ENCODE data around the gene NIPSNAP3A.

The NIPSNAP3A gene

GRCh38 chr9:104746798-104747197, 685 bp upstream of the NIPSNAP3A start:
- H3K4me1 ChIP-seq, result no peaks in the 10 kb centered on the region
- H3K79me2 ChIP-seq, result no peaks in the 10 kb centered on the region
- H3K9me3 ChIP-seq (ENCODE audit: control insufficient read depth, low read length), result no peaks in the 10 kb centered on the region
- peak overlapping the region; percentile 94 for H2AFZ ChIP-seq
- no peak overlapping the region for H3K9ac ChIP-seq
- H3K4me2 ChIP-seq (ENCODE audit: low read length), result peak overlapping the region; percentile 90
- peak overlapping the region; percentile 86 for H3K27ac ChIP-seq
- no peaks in the 10 kb centered on the region for H3K36me3 ChIP-seq (ENCODE audit: control insufficient read depth, insufficient read depth, low read length)
- TF ChIP-seq CTCF (IDR thresholded peaks at IDR 0.05), result no peak
- H3K4me3 ChIP-seq (ENCODE audit: low read depth, low read length), result peak overlapping the region; percentile 95
- H3K27me3 ChIP-seq (ENCODE audit: control insufficient read depth, insufficient read depth, low read length), result no peaks in the 10 kb centered on the region

DNA sequence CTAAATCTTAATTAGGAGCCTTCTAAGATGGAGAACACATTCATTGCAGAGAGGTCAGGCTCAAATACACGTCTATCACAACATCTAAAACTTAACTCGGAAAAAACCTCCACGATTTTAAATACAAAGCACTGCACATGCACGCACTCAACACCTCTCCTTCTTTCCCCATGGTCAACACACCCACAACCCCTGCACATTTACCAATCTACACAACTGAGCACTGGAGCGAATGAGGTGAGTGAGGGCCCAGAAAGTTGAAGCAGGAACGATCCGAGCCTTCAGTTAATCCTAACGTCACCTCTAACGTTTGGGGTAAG, 278 bp upstream of the NIPSNAP3A start:
- no peak for TF ChIP-seq CTCF (IDR thresholded peaks at IDR 0.05)
- Histone ChIP-seq H3K9me3 (ENCODE audit: control insufficient read depth, low read length) (no peaks in the 10 kb centered on the region), H3K4me2 (ENCODE audit: low read length) (peak overlapping the region; percentile 90), H3K79me2 (no peaks in the 10 kb centered on the region), H3K27me3 (ENCODE audit: control insufficient read depth, insufficient read depth, low read length) (no peaks in the 10 kb centered on the region), H3K36me3 (ENCODE audit: control insufficient read depth, insufficient read depth, low read length) (no peaks in the 10 kb centered on the region), H3K4me1 (no peaks in the 10 kb centered on the region), H3K27ac (peak overlapping the region; percentile 86), H3K4me3 (ENCODE audit: low read depth, low read length) (peak overlapping the region; percentile 95), H2AFZ (peak overlapping the region; percentile 94), H3K9ac (peak overlapping the region; percentile 37)

GRCh38 chr9:104748359-104749031, 1.0 kb downstream of the NIPSNAP3A start:
- H3K9me3 ChIP-seq (ENCODE audit: control insufficient read depth, low read length), result no peaks in the 10 kb centered on the region
- H3K4me2 ChIP-seq (ENCODE audit: low read length), result peak overlapping the region; percentile 90
- peak overlapping the region; percentile 86 for H3K27ac ChIP-seq
- no peak for TF ChIP-seq CTCF (IDR thresholded peaks at IDR 0.05)
- H3K27me3 ChIP-seq (ENCODE audit: control insufficient read depth, insufficient read depth, low read length), result no peaks in the 10 kb centered on the region
- H3K4me3 ChIP-seq (ENCODE audit: low read depth, low read length), result peak overlapping the region; percentile 95
- H3K9ac ChIP-seq, result peak overlapping the region; percentile 37
- no peaks in the 10 kb centered on the region for H3K79me2 ChIP-seq
- H3K36me3 ChIP-seq (ENCODE audit: control insufficient read depth, insufficient read depth, low read length), result no peaks in the 10 kb centered on the region
- H3K4me1 ChIP-seq, result no peaks in the 10 kb centered on the region
- H2AFZ ChIP-seq, result peak overlapping the region; percentile 94

DNA sequence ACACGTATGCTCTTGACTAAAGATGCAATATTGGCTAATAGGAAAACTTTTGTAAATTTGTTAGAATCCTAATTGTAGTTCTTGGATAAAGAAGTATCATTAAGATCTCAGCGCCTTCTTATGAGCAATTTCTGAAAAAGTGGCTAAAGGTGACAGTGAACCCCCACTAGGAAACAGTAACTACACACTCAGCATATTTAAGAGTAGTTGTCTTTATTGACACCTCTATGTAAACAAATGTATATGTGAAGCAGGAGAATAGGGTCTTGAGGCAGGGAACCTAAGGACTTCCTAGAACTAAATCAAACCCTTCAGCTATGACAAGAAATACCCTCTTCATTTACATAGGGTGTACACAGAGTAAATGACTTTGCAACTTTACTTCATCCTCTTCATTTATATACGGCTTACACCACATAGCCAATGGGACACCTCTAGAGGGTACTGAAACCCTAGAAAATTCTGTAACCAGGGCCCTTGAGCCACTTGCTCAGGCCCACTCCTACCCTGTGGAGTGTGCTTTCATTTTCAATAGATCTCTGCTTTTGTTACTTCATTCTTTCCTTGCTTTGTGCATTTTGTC, 2.8 kb downstream of the NIPSNAP3A start:
- Histone ChIP-seq H2AFZ (no peak overlapping the region), H3K9ac (no peak overlapping the region), H3K79me2 (no peaks in the 10 kb centered on the region), H3K36me3 (ENCODE audit: control insufficient read depth, insufficient read depth, low read length) (no peaks in the 10 kb centered on the region), H3K27ac (no peak overlapping the region), H3K4me1 (no peaks in the 10 kb centered on the region), H3K4me3 (ENCODE audit: low read depth, low read length) (no peak overlapping the region), H3K4me2 (ENCODE audit: low read length) (no peak overlapping the region), H3K27me3 (ENCODE audit: control insufficient read depth, insufficient read depth, low read length) (no peaks in the 10 kb centered on the region), H3K9me3 (ENCODE audit: control insufficient read depth, low read length) (no peaks in the 10 kb centered on the region)
- no peak for TF ChIP-seq CTCF (IDR thresholded peaks at IDR 0.05)

DNA sequence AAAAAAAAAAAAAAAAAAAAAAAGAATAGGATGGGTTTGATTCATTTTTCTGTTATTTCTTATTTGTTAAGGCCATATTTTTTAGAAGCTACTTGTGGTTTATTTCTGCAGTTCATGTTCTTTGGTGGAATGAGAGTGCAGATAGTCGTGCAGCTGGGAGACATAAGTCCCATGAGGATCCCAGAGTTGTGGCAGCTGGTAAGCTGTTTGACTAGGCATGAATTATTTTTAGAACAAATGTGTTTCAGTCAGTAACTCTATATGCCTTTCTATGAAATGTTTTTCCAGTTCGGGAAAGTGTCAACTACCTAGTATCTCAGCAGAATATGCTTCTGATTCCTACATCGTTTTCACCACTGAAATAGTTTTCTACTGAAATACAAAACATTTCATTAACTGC, 11.5 kb downstream of the NIPSNAP3A start:
- H3K27me3 ChIP-seq (ENCODE audit: control insufficient read depth, insufficient read depth, low read length), result no peaks in the 10 kb centered on the region
- no peak for TF ChIP-seq CTCF (IDR thresholded peaks at IDR 0.05)
- no peaks in the 10 kb centered on the region for H3K79me2 ChIP-seq
- no peak overlapping the region for H3K27ac ChIP-seq
- H2AFZ ChIP-seq, result no peak overlapping the region
- no peak overlapping the region for H3K9ac ChIP-seq
- H3K4me3 ChIP-seq (ENCODE audit: low read depth, low read length), result no peak overlapping the region
- no peak overlapping the region for H3K4me2 ChIP-seq (ENCODE audit: low read length)
- no peaks in the 10 kb centered on the region for H3K9me3 ChIP-seq (ENCODE audit: control insufficient read depth, low read length)
- H3K36me3 ChIP-seq (ENCODE audit: control insufficient read depth, insufficient read depth, low read length), result no peaks in the 10 kb centered on the region
- no peaks in the 10 kb centered on the region for H3K4me1 ChIP-seq
